Measurements from ENCODE around the gene KIAA0825. TPM values are rescaled to one million over a fixed set of nuclear protein-coding genes. Genes with fewer than 3 reads are reported as not detected.

Gene KIAA0825
- total RNA-seq, 4 donors from 2014 or later: 4.1 to 8.2 (median 5.6) TPM

- H3K27ac ChIP-seq: no peak overlapping the region
- H3K4me3 ChIP-seq: no peak overlapping the region
- H3K4me1 ChIP-seq: no peaks in the 10 kb centered on the region
- H3K36me3 ChIP-seq: no peaks in the 10 kb centered on the region
- no peaks in the 10 kb centered on the region for H3K9me3 ChIP-seq
- DNase-seq: no peak
- TF ChIP-seq POLR2A (IDR thresholded peaks at IDR 0.05) (no peak), CTCF (IDR thresholded peaks at IDR 0.05) (no peak)
- H3K27me3 ChIP-seq: no peaks in the 10 kb centered on the region
Measured at GRCh38 chr5:94217216-94217615, 401.2 kb downstream of the KIAA0825 start.

- DNase-seq: no peak
- TF ChIP-seq CTCF (IDR thresholded peaks at IDR 0.05) (no peak), POLR2A (IDR thresholded peaks at IDR 0.05) (no peak)
- H3K27me3 ChIP-seq: no peaks in the 10 kb centered on the region
- H3K9me3 ChIP-seq: no peaks in the 10 kb centered on the region
- H3K4me1 ChIP-seq: no peaks in the 10 kb centered on the region
- no peak overlapping the region for H3K4me3 ChIP-seq
- no peak overlapping the region for H3K27ac ChIP-seq
- H3K36me3 ChIP-seq: no peaks in the 10 kb centered on the region
Measured at GRCh38 chr5:94212476-94212875, 405.9 kb downstream of the KIAA0825 start.

- no peaks in the 10 kb centered on the region for H3K4me1 ChIP-seq
- H3K27ac ChIP-seq: no peak overlapping the region
- no peaks in the 10 kb centered on the region for H3K27me3 ChIP-seq
- no peaks in the 10 kb centered on the region for H3K9me3 ChIP-seq
- no peak for TF ChIP-seq POLR2A (IDR thresholded peaks at IDR 0.05)
- no peak for TF ChIP-seq CTCF (IDR thresholded peaks at IDR 0.05)
- no peak for DNase-seq
- H3K36me3 ChIP-seq: no peaks in the 10 kb centered on the region
- no peak overlapping the region for H3K4me3 ChIP-seq
Measured at GRCh38 chr5:94209774-94210355, 408.5 kb downstream of the KIAA0825 start.

GRCh38 chr5:94209272-94209671, 409.1 kb downstream of the KIAA0825 start:
- no peak for DNase-seq
- H3K36me3 ChIP-seq: no peaks in the 10 kb centered on the region
- H3K4me3 ChIP-seq: no peak overlapping the region
- no peaks in the 10 kb centered on the region for H3K9me3 ChIP-seq
- TF ChIP-seq POLR2A (IDR thresholded peaks at IDR 0.05) (no peak), CTCF (IDR thresholded peaks at IDR 0.05) (no peak)
- no peak overlapping the region for H3K27ac ChIP-seq
- no peaks in the 10 kb centered on the region for H3K27me3 ChIP-seq
- no peaks in the 10 kb centered on the region for H3K4me1 ChIP-seq

GRCh38 chr5:94199566-94199965, 418.8 kb downstream of the KIAA0825 start:
- Histone ChIP-seq H3K36me3 (no peaks in the 10 kb centered on the region), H3K4me1 (no peaks in the 10 kb centered on the region), H3K27me3 (no peaks in the 10 kb centered on the region), H3K27ac (no peak overlapping the region), H3K9me3 (no peaks in the 10 kb centered on the region), H3K4me3 (no peak overlapping the region)
- DNase-seq: no peak
- TF ChIP-seq POLR2A (IDR thresholded peaks at IDR 0.05): no peak
- no peak for TF ChIP-seq CTCF (IDR thresholded peaks at IDR 0.05)

- no peak for DNase-seq
- Histone ChIP-seq H3K36me3 (no peaks in the 10 kb centered on the region), H3K27ac (no peak overlapping the region), H3K4me1 (no peaks in the 10 kb centered on the region), H3K27me3 (no peaks in the 10 kb centered on the region), H3K9me3 (no peaks in the 10 kb centered on the region), H3K4me3 (no peak overlapping the region)
- no peak for TF ChIP-seq CTCF (IDR thresholded peaks at IDR 0.05)
- no peak for TF ChIP-seq POLR2A (IDR thresholded peaks at IDR 0.05)
Measured at GRCh38 chr5:94197970-94198369, 420.4 kb downstream of the KIAA0825 start.

Measured in Peyer's patch (tissue), 4 donors.